Measurements from ENCODE around the gene SNTB2.

SNTB2 gene

GRCh38 chr16:69318911-69319289, 131.9 kb downstream of the SNTB2 start:
- DNase-seq (ENCODE audit: low read depth in 2 of 2): no peak

DNA sequence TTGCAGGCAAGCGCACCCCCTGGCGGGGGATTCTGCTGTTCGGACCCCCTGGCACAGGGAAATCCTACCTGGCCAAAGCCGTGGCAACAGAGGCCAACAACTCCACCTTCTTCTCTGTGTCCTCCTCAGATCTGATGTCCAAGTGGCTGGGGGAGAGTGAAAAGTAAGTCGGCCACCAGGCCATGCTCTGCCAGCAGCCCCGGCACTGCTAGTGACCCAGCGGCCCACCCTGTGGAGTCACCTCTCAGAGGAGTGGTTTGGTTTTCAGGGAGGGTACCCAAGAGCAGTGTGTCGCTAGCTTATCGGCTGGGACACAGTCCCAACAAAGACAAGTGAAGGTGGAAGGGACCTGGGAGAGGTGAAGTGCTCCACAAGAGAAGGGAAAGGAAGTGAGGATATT, 132.4 kb downstream of the SNTB2 start:
- no peak for DNase-seq (ENCODE audit: low read depth in 2 of 2)

- no peak for DNase-seq (ENCODE audit: low read depth in 2 of 2)
These were observed 133.1 kb downstream of the SNTB2 start for GRCh38 chr16:69319826-69320739.

DNA sequence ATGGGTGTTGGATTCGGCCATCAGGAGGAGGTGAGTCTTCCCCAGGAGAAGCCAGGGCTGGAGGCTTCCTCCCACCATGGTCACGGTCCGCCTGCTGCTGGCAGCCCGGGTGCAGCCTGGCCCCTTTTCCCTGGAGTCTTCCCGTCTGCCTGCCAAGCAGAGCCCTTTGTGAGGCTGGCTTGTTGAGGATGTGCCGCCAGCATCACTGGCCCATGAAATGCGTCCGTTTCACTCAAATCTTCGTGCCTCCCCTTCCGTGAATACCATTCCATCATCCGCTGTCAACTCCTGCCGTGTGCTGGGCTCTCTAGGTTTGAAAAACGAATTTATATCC, 133.7 kb downstream of the SNTB2 start:
- no peak for DNase-seq (ENCODE audit: low read depth in 2 of 2)

- no peak for DNase-seq (ENCODE audit: low read depth in 2 of 2)
These were observed 134.1 kb downstream of the SNTB2 start for GRCh38 chr16:69321080-69321479.

DNA sequence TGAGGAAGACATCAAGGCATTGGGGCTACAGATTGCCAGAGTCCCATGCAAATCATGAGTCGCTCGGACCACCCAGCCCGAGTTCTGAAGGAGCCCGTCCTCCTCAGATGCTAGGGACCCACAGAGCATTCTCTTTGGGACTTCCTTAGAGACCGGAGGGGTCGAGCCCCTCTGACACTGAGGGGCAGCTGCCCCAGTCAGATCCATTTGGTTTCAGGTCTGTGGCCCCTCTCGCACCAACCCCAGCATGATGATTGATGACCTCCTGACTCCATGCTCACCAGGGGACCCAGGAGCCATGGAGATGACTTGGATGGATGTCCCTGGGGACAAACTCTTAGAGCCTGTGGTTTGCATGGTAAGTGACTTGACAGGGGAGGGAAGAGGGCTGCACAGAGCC, 135.4 kb downstream of the SNTB2 start:
- no peak for DNase-seq (ENCODE audit: low read depth in 2 of 2)

DNA sequence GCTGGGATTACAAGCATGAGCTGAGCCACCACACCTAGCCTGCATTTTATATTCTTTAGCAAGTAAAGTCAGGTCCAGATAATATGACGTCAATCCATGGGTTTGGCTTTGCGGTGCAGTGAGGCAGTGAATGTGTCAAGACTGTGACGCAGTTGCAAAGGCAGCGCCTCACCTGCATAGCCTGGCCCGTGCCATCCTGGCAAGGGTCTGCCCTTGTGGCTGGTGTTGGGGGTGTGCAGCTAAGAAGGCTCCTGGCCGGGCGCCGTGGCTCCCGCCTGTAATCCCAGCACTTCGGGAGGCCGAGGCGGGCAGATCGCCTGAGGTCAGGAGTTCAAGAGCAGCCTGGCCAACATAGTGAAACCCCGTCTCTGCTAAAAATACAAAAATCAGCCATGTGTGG, 136.5 kb downstream of the SNTB2 start:
- no peak for DNase-seq (ENCODE audit: low read depth in 2 of 2)

DNA sequence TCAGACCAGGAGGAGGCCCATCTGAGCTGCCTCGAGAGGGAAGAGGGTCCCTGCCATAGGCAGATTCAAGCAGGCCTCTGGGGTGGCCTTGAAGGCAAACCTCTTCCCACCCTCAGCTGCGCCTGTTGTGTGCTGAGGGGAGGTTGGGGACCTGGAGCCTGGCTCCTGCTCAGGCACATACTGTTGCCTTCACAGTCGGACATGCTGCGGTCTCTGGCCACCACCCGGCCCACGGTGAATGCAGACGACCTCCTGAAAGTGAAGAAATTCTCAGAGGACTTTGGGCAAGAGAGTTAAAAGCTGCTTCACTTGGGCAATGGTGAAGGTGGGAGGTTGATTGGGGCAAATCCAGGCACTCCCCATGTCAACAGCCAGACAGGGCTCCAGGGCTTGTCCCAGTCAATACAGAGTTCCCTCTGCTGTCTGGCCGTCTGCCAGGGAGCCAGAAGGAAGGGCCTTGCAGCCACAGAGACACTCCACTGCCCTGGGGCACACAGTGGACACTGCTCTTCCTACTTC, 137.1 kb downstream of the SNTB2 start:
- no peak for DNase-seq (ENCODE audit: low read depth in 2 of 2)

GRCh38 chr16:69324585-69325253, 137.8 kb downstream of the SNTB2 start:
- DNase-seq (ENCODE audit: low read depth in 2 of 2): no peak

DNA sequence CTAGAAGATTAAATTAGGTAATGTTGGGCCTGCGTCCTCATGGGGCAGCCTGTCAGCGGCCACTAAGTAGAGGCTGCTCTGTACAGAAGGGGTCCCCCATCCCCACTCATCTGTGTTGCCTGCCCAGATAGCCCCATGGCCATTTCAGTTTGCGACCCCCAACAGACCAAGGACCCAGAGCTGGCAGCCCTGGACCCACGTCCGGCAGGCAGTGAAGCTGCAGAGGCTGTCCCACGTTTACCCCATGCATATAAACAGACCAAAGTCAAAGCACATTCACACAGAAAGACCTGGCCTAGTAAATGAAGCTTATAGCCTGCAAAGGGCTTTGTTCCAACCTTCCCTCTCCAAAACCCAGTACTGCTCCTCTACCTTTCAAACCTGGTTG, 138.8 kb downstream of the SNTB2 start:
- DNase-seq (ENCODE audit: low read depth in 2 of 2): no peak

- DNase-seq (ENCODE audit: low read depth in 2 of 2): no peak
These were observed 139.4 kb downstream of the SNTB2 start for GRCh38 chr16:69326172-69326873.

- DNase-seq (ENCODE audit: low read depth in 2 of 2): no peak
These were observed 140.8 kb downstream of the SNTB2 start for GRCh38 chr16:69327585-69328310.

DNA sequence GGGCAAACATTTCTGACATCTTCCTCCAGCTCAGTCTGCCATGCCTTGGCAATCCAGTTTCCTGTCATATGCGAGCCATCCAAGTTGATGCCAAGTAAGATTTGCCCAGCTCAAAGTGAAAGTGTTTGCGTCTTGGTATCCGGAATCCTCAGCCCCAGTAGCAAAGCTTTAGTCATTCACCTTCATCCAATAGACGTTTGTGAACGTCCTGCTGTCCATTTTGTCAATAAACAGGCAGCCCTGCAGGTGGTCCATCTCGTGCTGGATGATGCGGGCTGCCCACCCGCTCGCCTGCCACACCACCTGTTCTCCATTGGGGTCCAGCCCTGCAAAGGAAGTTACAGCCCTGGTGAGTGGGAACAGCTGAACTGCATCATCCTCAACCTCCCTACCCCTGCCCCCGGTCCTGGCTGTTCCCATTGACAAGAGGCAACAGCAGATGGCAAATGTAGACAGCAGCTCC, 141.9 kb downstream of the SNTB2 start:
- DNase-seq (ENCODE audit: low read depth in 2 of 2): no peak

GRCh38 chr16:69329369-69330285, 142.7 kb downstream of the SNTB2 start:
- DNase-seq (ENCODE audit: low read depth in 2 of 2): peak in 1 of 2 donors; percentile 7

- DNase-seq (ENCODE audit: low read depth in 2 of 2): peak; percentile 70 to 75
These were observed 143.5 kb downstream of the SNTB2 start, which contains the start of gene PDF for GRCh38 chr16:69330286-69331109. Gene PDF, minus strand, starts transcription at chr16:69330588. Its CDS starts 18 bp downstream, at chr16:69330570.

- DNase-seq (ENCODE audit: low read depth in 2 of 2): no peak
These were observed 147.7 kb downstream of the SNTB2 start for GRCh38 chr16:69334696-69335095.

DNA sequence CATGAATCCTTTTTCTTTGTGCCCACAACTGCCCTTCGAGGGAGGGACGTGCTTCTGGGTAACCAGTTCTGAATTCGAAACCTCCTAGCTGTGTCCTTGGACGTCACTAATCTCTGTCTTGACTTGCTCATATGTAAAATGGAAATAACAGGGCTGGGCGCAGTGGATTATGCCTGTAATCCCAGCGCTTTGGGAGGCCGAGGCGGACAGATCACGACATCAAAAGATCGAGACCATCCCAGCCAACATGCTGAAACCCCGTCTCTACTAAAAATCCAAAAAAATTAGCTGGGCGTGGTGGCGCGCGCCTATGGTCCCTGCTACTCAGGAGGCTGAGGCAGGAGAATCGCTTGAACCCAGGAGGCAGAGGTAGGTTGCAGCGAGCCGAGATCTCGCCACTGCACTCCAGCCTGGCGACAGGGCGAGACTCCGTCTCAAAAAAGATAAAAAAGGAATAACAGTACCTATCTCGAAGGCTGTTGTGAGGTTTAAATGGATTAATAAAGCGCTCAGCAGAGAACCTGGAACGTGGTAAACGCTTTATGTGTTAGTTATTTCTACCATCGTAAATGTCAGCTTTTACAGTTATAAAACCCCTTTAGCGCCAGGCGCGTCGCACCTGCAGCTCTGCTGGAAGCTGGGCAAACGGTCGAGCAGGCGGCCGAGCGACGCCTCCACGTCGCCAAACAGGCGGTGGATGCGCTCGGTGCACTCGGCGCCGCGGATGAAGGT, 151.8 kb downstream of the SNTB2 start:
- no peak for DNase-seq (ENCODE audit: low read depth in 2 of 2)

GRCh38 chr16:69339289-69340094, 152.5 kb downstream of the SNTB2 start, which contains the start of the genes COG8 and NIP7:
Gene COG8, minus strand, starts transcription at chr16:69339564. Its CDS starts 12 bp downstream, at chr16:69339552.
Gene NIP7, plus strand, starts transcription at chr16:69339772. Its CDS starts 58 bp downstream, at chr16:69339830.
- DNase-seq (ENCODE audit: low read depth in 2 of 2): peak; percentile 83 to 84

All from stimulated activated CD8-positive, alpha-beta memory T cell treated with anti-CD3 and anti-CD28 coated beads, Interleukin-7, amount 100 ng/mL, for 1 hour (primary cell).